Body of pancreas (tissue), 4 donors: ENCODE data around the gene TSSK2. TPM values are rescaled to one million over a fixed set of nuclear protein-coding genes. Genes with fewer than 3 reads are reported as not detected.

Experiments used
- ATAC-seq: fragments of 150-250 bp; one replicate; pipeline ENCODE4 v1.9.1; 2016
- DNase-seq, 4 donors: peaks; one replicate each; pipeline ENCODE4 v3.0.0-alpha.2; 2019
- H3K27ac ChIP-seq, 4 donors: fragments of 200-600 bp; sonication (generic); 1 replicate in 3 of 4; 2 replicates in 1 of 4; pipeline versions ENCODE4 v1.5.1 to v1.6.1; 2016 to 2019; ENCODE audit warnings: mild to moderate bottlenecking in 1 of 4, mixed read lengths in 1 of 4, moderate library complexity in 1 of 4
- H3K27me3 ChIP-seq, 2 donors: fragments of 200-600 bp; sonication (generic); one replicate each; pipeline ENCODE4 v1.6.0; 2016; ENCODE audit warnings: mild to moderate bottlenecking in 1 of 2
- H3K36me3 ChIP-seq, 2 donors: fragments of 200-600 bp; sonication (generic); replicated peaks in 1 of 2; 2 replicates each; pipeline ENCODE4 v1.5.1; 2016; ENCODE audit warnings: low read depth in 2 of 2; ENCODE audit not compliant: insufficient read depth in 1 of 2
- H3K4me1 ChIP-seq: fragments of 200-600 bp; sonication (generic); one replicate; pipeline ENCODE4 v1.6.0; 2016
- H3K4me3 ChIP-seq, 2 donors: fragments of 200-600 bp; sonication (generic); 1 replicate in 1 of 2; 2 replicates in 1 of 2; pipeline ENCODE4 v1.5.1; 2016 to 2019
- H3K9me3 ChIP-seq, 3 donors: fragments of 200-600 bp; sonication (generic); 1 replicate in 2 of 3; 2 replicates in 1 of 3; pipeline ENCODE4 v1.5.1; 2016
- CTCF ChIP-seq, 7 experiments: fragments of 450-650 bp in 4 of 7; fragments of 200-600 bp in 3 of 7; sonication (generic) in 3 of 7; IDR thresholded peaks; one replicate each; pipeline ENCODE4 v1.5.1; 2016 to 2019; ENCODE audit warnings: antibody characterized with exemption in 7 of 7
- POLR2A ChIP-seq, 3 donors: fragments of 450-650 bp; IDR thresholded peaks; one replicate each; pipeline ENCODE4 v1.6.1; 2016; ENCODE audit warnings: antibody characterized with exemption in 3 of 3, mild to moderate bottlenecking in 2 of 3
- WGBS, 2 donors: methylation state at CpG; one replicate each; pipeline ENCODE4 v1.1.5; 2017; 5-methylcytosine and 5-hydroxymethylcytosine counted together
- intact Hi-C: fragments of 100-400 bp; cut with DNase I; formaldehyde crosslinking; loops from one replicate; pipeline ENCODE4 v1.15.1; 2023
- total RNA-seq, 2 donors: library from RNA; depleted of rRNA; stranded (reverse); fragments of >200 nt; gene quantifications; one replicate each; pipeline ENCODE4 v1.1.0, GENCODE V29; 2016

TSSK2 gene
- total RNA-seq, 2 donors from 2014 or later = 0.33 TPM; not detected in 1

- Histone ChIP-seq H3K27me3 (no peaks in the 10 kb centered on the region), H3K4me1 (peaks cover 20% of the 10 kb centered on the region), H3K27ac (peak overlapping the region in 3 of 4 donors; percentile 26 to 75 (median 48)), H3K36me3 (no peaks in the 10 kb centered on the region), H3K4me3 (no peak overlapping the region), H3K9me3 (no peaks in the 10 kb centered on the region)
- intact Hi-C loops = no loop called here
- TF ChIP-seq POLR2A (IDR thresholded peaks at IDR 0.05) (no peak), CTCF (IDR thresholded peaks at IDR 0.05) (peak in 5 of 7 experiments; percentile 13 to 48 (median 42))
- peak in 2 of 4 donors; percentile 41 for DNase-seq
- peak; percentile 68 for ATAC-seq
- WGBS, 2 donors = 10 to 23% methylated on average over 1 of the region's 1 CpG
Measured at GRCh38 chr22:19085233-19085718, 45.8 kb upstream of the TSSK2 start.

- TF ChIP-seq CTCF (IDR thresholded peaks at IDR 0.05) (no peak), POLR2A (IDR thresholded peaks at IDR 0.05) (no peak)
- Histone ChIP-seq H3K27me3 (no peaks in the 10 kb centered on the region), H3K4me3 (no peak overlapping the region), H3K4me1 (peaks cover 20% of the 10 kb centered on the region), H3K9me3 (no peaks in the 10 kb centered on the region), H3K36me3 (no peaks in the 10 kb centered on the region), H3K27ac (peak overlapping the region in 3 of 4 donors; percentile 42 to 75 (median 48))
- DNase-seq (no peak), ATAC-seq (peak; percentile 18)
- intact Hi-C loops = no loop called here
- WGBS, 2 donors = 74 to 87% methylated on average over 6 of the region's 6 CpGs
Measured at GRCh38 chr22:19086417-19086816, 44.7 kb upstream of the TSSK2 start.

GRCh38 chr22:19086896-19087295, 44.2 kb upstream of the TSSK2 start:
- Histone ChIP-seq H3K4me1 (peaks cover 20% of the 10 kb centered on the region), H3K27me3 (no peaks in the 10 kb centered on the region), H3K9me3 (no peaks in the 10 kb centered on the region), H3K36me3 (no peaks in the 10 kb centered on the region), H3K4me3 (no peak overlapping the region), H3K27ac (peak overlapping the region in 3 of 4 donors; percentile 42 to 75 (median 48))
- no peak for TF ChIP-seq CTCF (IDR thresholded peaks at IDR 0.05)
- no peak for TF ChIP-seq POLR2A (IDR thresholded peaks at IDR 0.05)
- ATAC-seq (no peak), DNase-seq (no peak)
- 82 to 100% methylated on average over 2 to 3 of the region's 3 CpGs for WGBS, 2 donors
- intact Hi-C loops = no loop called here

GRCh38 chr22:19088866-19089595, 42.1 kb upstream of the TSSK2 start:
- DNase-seq = no peak
- 94 to 99% methylated on average over 12 to 14 of the region's 14 CpGs for WGBS, 2 donors

More at GRCh38 chr22:19088866-19089595, 42.1 kb upstream of the TSSK2 start:
- intact Hi-C loops = no loop called here
- ATAC-seq = no peak
- TF ChIP-seq POLR2A (IDR thresholded peaks at IDR 0.05) (no peak), CTCF (IDR thresholded peaks at IDR 0.05) (no peak)
- Histone ChIP-seq H3K4me3 (no peak overlapping the region), H3K4me1 (peaks cover 20% of the 10 kb centered on the region), H3K27me3 (no peaks in the 10 kb centered on the region), H3K36me3 (no peaks in the 10 kb centered on the region), H3K9me3 (no peaks in the 10 kb centered on the region), H3K27ac (no peak overlapping the region)
